GM12878 (cell line): ENCODE results near the gene TMEM52.

Experiments
- ATF7 ChIP-seq: fragments of 450-650 bp; IDR thresholded peaks from 2 replicates; pipeline ENCODE4 v1.6.1; 2016; ENCODE audit warnings: low read depth, mild to moderate bottlenecking
- ELK1 ChIP-seq: IDR thresholded peaks from 2 replicates; pipeline ENCODE4 v1.6.1; 2012; ENCODE audit warnings: low read depth, low read length, improper control_type of control experiment
- EZH2 ChIP-seq: IDR thresholded peaks from 2 replicates; pipeline ENCODE4 v1.6.1; 2012; ENCODE audit warnings: low read depth, mild to moderate bottlenecking, control low read depth, inconsistent platforms, low read length, borderline replicate concordance; ENCODE audit not compliant: control insufficient read depth
- FOXK2 ChIP-seq: fragments of 450-650 bp; IDR thresholded peaks from 2 replicates; pipeline ENCODE4 v1.6.1; 2017; ENCODE audit warnings: mild to moderate bottlenecking, moderate library complexity
- HCFC1 ChIP-seq: fragments of 150-350 bp; IDR thresholded peaks from 2 replicates; pipeline ENCODE4 v1.6.1; 2014; ENCODE audit warnings: low read length
- MLLT1 ChIP-seq: fragments of 450-650 bp; IDR thresholded peaks from 2 replicates; pipeline ENCODE4 v1.6.1; 2016; ENCODE audit warnings: mild to moderate bottlenecking
- NFYB ChIP-seq: IDR thresholded peaks from 2 replicates; pipeline ENCODE4 v1.6.1; 2011; ENCODE audit warnings: low read depth, mild to moderate bottlenecking, low read length, improper control_type of control experiment, moderate library complexity; ENCODE audit not compliant: insufficient read depth
- NRF1 ChIP-seq: conservative IDR thresholded peaks from 2 replicates; pipeline ENCODE4 v1.6.1; 2011; ENCODE audit warnings: mild to moderate bottlenecking, low read depth, low read length, improper control_type of control experiment
- POLR2A ChIP-seq: IDR thresholded peaks from 2 replicates; pipeline ENCODE4 v1.6.1; 2011; ENCODE audit warnings: low read depth, mild to moderate bottlenecking, low read length
- POLR2AphosphoS5 ChIP-seq: IDR thresholded peaks from 2 replicates; pipeline ENCODE4 v1.6.1; 2011; ENCODE audit warnings: mild to moderate bottlenecking, low read length, inconsistent platforms
- SPI1 ChIP-seq: IDR thresholded peaks from 2 replicates; pipeline ENCODE4 v1.6.1; 2011; ENCODE audit warnings: low read depth, mild to moderate bottlenecking, low read length, moderate library complexity, borderline replicate concordance; ENCODE audit not compliant: insufficient read depth
- STAT3 ChIP-seq: IDR thresholded peaks from 2 replicates; pipeline ENCODE4 v1.6.1; 2011; ENCODE audit warnings: low read depth, low read length, improper control_type of control experiment
- YBX1 ChIP-seq: fragments of 450-650 bp; IDR thresholded peaks from 2 replicates; pipeline ENCODE4 v1.6.1; 2016; ENCODE audit warnings: antibody characterized with exemption
- ZNF274 ChIP-seq: IDR thresholded peaks from one replicate; pipeline ENCODE4 v1.8.0; 2011; ENCODE audit not compliant: insufficient read length, insufficient read depth

- no peak for TF ChIP-seq HCFC1
- TF ChIP-seq STAT3, result no peak
- TF ChIP-seq EZH2, result no peak
- no peak for TF ChIP-seq ZNF274
- TF ChIP-seq NRF1, result no peak
- TF ChIP-seq MLLT1, result no peak
- TF ChIP-seq NFYB, result no peak
- no peak for TF ChIP-seq SPI1
- no peak for TF ChIP-seq ATF7
- no peak for TF ChIP-seq POLR2A
- TF ChIP-seq YBX1, result no peak
- no peak for TF ChIP-seq POLR2AphosphoS5
- no peak for TF ChIP-seq ELK1
- no peak for TF ChIP-seq FOXK2
These were observed 24.6 kb downstream of the TMEM52 start for GRCh38 chr1:1894354-1895059.
